ENCODE results near the gene THBD. TPM values are rescaled to one million over a fixed set of nuclear protein-coding genes. Genes with fewer than 3 reads are reported as not detected.
A peak's percentile ranks its signal among the peaks of the same experiment; 100 is the strongest.

The THBD gene
- total RNA-seq, 1 experiment from 2014 or later, result 0.28 TPM

DNA sequence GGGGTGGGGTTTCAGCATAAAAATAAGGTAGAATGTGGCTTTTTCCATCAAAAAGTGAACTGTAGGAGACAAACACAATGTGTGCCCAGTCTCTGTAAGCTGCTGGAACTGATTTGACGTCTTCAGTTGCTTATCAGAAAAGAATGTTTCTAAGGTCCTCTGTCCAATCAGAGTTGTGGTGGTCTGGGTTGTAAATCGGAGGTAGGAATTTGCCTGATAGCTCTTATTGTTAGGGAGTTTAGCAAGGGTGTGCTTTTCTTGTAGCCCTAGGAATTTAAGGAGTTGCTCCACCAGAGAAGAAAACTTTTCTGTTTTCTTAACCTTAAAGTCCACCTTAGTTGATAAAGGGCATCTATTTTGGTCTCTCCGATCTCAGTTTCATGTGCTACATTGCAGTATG is 24.8 kb downstream of the THBD start:
- H3K27me3 ChIP-seq (ENCODE audit: insufficient read depth, low read length), result no peaks in the 10 kb centered on the region
- no peak overlapping the region for H3K56ac ChIP-seq (ENCODE audit: insufficient read length, low read depth, low read length)
- H3K27ac ChIP-seq (ENCODE audit: insufficient read length, low read depth, low read length), result no peak overlapping the region
- H2AK5ac ChIP-seq (ENCODE audit: insufficient read length, low read length), result no peak overlapping the region
- no peak overlapping the region for H2BK12ac ChIP-seq (ENCODE audit: insufficient read length, low read depth, low read length)
- H3K23ac ChIP-seq (ENCODE audit: insufficient read length, low read depth, low read length), result no peak overlapping the region
- no peaks in the 10 kb centered on the region for H3K79me1 ChIP-seq (ENCODE audit: insufficient read depth, low read depth, low read length, poor library complexity, severe bottlenecking)
- H3K4ac ChIP-seq (ENCODE audit: low read depth, low read length), result no peak overlapping the region
- H2BK20ac ChIP-seq (ENCODE audit: low read depth, low read length, poor library complexity, severe bottlenecking), result no peak overlapping the region
- peaks cover 12% of the 10 kb centered on the region for H3K27me3 Mint-ChIP-seq (ENCODE audit: low read depth)
- H3K9me3 Mint-ChIP-seq, result no peaks in the 10 kb centered on the region
- H4K8ac ChIP-seq (replicated peaks; ENCODE audit: insufficient read length, low read depth, low read length), result no peak overlapping the region
- TF ChIP-seq, protein P1, sequence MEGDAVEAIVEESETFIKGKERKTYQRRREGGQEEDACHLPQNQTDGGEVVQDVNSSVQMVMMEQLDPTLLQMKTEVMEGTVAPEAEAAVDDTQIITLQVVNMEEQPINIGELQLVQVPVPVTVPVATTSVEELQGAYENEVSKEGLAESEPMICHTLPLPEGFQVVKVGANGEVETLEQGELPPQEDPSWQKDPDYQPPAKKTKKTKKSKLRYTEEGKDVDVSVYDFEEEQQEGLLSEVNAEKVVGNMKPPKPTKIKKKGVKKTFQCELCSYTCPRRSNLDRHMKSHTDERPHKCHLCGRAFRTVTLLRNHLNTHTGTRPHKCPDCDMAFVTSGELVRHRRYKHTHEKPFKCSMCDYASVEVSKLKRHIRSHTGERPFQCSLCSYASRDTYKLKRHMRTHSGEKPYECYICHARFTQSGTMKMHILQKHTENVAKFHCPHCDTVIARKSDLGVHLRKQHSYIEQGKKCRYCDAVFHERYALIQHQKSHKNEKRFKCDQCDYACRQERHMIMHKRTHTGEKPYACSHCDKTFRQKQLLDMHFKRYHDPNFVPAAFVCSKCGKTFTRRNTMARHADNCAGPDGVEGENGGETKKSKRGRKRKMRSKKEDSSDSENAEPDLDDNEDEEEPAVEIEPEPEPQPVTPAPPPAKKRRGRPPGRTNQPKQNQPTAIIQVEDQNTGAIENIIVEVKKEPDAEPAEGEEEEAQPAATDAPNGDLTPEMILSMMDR (conservative IDR thresholded peaks at IDR 0.05), result no peak
- no peaks in the 10 kb centered on the region for H3K23me2 ChIP-seq (ENCODE audit: insufficient read length, low read depth, low read length, poor library complexity, severe bottlenecking)
- no peak overlapping the region for H2BK15ac ChIP-seq (ENCODE audit: low read depth, low read length)
- H3K14ac ChIP-seq (ENCODE audit: insufficient read depth, low read length), result no peak overlapping the region
- no peak overlapping the region for H2AFZ ChIP-seq (ENCODE audit: low read length)
- no peaks in the 10 kb centered on the region for H4K20me1 ChIP-seq (ENCODE audit: control insufficient read depth, insufficient read depth, insufficient read length)
- peak overlapping the region; percentile 59 for H4K5ac ChIP-seq (ENCODE audit: insufficient read length, low read depth, low read length)
- H3K4me3 Mint-ChIP-seq, result no peak overlapping the region
- no peak overlapping the region for H3K9ac ChIP-seq (ENCODE audit: extremely low read depth, insufficient read length, low read length)
- H3K18ac ChIP-seq (ENCODE audit: insufficient read length, low read depth, low read length), result no peak overlapping the region
- no peak overlapping the region for H2BK120ac ChIP-seq (ENCODE audit: low read depth, low read length, poor library complexity, severe bottlenecking)
- no peak overlapping the region for H3K27ac Mint-ChIP-seq
- H3K4me1 Mint-ChIP-seq, result peaks cover 4 to 5% of the 10 kb centered on the region in 2 experiments; a peak in 3 of 4 replicates
- H3K9me3 ChIP-seq (ENCODE audit: control insufficient read depth, low read depth, low read length), result no peaks in the 10 kb centered on the region
- no peak overlapping the region for H3K4me2 ChIP-seq (ENCODE audit: insufficient read depth, insufficient read length, low read length)
- no peaks in the 10 kb centered on the region; a peak in 1 of 7 replicates for H3K36me3 Mint-ChIP-seq (ENCODE audit: insufficient read depth in 1 of 3, low read depth in 3 of 3)
- H2BK5ac ChIP-seq (ENCODE audit: insufficient read length, low read length), result no peak overlapping the region
- DNase-seq, result no peak
- no peak overlapping the region for H4K91ac ChIP-seq (ENCODE audit: insufficient read length, low read depth, low read length)
- H3T11ph ChIP-seq (ENCODE audit: low read length), result no peak overlapping the region
- no peaks in the 10 kb centered on the region for H3K79me2 ChIP-seq (ENCODE audit: insufficient read depth, low read length)
- no peaks in the 10 kb centered on the region for H3K4me1 ChIP-seq (ENCODE audit: insufficient read depth, low read length)
- WGBS (ENCODE audit: extremely low coverage, insufficient read length, low lambda C conversion rate), result no CpG with 5 or more reads among the region's 3 CpGs
